Skeletal muscle cell (primary cell): Measurements from ENCODE around the gene PCA3.

Source experiments
- DNase-seq: peaks from one replicate; pipeline ENCODE4 v3.0.0-alpha.2; 2010; ENCODE audit warnings: low read depth
- H3K4me3 ChIP-seq: 2 replicates; pipeline ENCODE4 v1.5.1; 2011; ENCODE audit warnings: low read depth, mild to moderate bottlenecking, control low read depth, low read length, moderate library complexity

The PCA3 gene

DNA sequence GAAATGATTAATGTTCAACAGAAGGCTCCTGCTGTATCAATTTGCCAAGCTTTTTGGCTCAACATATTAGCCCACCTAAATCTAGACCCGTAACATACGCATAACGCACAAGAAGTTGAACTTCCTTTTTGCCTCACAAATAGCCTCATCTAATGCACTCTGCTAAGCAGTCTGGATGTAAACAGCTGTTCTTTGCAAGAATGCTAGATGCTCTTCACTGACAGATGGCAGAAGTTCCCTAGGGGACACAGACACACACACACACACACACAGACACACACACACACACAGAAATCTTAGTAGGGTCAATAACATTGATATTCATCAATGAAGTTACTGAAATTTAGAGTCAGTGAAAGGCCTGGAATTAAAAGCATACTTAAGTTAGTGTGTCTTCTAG is 13.2 kb upstream of the PCA3 start:
- DNase-seq = no peak
- no peak overlapping the region for H3K4me3 ChIP-seq

DNA sequence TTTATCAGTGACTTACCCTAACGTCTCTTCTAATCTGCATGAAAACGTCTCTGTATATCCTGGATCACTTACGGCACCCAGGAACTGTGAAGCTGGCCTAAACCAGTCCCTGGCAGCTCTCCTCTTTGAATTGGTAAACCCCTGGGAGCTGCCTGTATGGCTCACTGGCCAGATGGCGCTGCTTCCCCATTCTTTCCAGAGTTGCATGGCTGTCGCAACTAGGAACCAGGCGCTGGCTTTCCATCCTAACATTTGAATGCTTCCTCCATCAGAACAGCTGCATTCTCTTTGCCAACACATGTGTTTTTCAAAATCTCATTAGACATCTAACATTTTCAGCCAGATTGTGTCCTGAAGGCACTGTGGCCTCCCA is 8.0 kb upstream of the PCA3 start:
- DNase-seq = no peak
- no peak overlapping the region for H3K4me3 ChIP-seq

GRCh38 chr9:76756941-76757673 is 7.1 kb upstream of the PCA3 start:
- no peak overlapping the region for H3K4me3 ChIP-seq
- DNase-seq = no peak

GRCh38 chr9:76758476-76758875 is 5.8 kb upstream of the PCA3 start:
- no peak overlapping the region for H3K4me3 ChIP-seq
- DNase-seq = no peak

DNA sequence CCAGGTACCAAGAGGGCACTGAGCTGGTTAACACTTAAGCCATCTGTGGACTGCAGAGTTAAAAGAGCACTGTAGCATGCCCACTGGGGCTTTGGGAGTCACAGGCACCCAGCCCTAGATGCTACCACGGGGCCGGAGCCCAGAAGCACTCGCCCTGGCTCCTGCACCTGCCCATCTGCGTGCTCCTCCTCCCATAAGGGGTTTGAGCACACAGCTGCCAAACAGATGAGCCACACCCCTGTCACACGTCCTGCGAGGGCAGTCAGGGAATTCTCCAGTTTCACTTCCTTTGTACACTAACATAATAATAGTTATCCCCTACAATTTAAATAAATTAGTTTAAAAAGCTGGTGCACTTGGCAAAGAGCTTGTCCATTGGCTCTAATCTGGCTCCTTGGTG is 4.5 kb upstream of the PCA3 start:
- DNase-seq = no peak
- no peak overlapping the region for H3K4me3 ChIP-seq

DNA sequence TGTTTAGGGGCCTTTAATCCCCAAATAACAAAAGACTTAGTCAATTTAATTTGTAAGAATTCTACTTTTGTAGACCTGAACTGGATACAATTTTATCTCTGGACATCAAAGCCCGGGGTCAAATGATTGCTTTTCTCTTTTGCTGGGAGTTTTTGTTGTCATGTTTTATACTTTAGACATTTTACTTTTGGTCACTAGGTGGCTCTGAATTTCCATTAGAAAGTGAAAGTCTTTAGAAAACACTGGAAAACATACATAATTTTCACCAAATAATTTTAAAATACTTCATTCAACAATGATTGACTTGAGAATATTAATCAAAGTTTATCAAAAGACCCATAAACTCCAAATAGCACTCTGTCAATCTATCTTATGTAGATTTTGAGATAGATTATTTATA is 2.8 kb upstream of the PCA3 start:
- no peak overlapping the region for H3K4me3 ChIP-seq
- no peak for DNase-seq

- H3K4me3 ChIP-seq = no peak overlapping the region
- no peak for DNase-seq
Measured at GRCh38 chr9:76766126-76766525, 1.9 kb downstream of the PCA3 start.

- H3K4me3 ChIP-seq = no peak overlapping the region
- peak; percentile 16 for DNase-seq
Measured at GRCh38 chr9:76772686-76773445, 8.6 kb downstream of the PCA3 start.

GRCh38 chr9:76784881-76785280 is 20.6 kb downstream of the PCA3 start:
- H3K4me3 ChIP-seq = no peak overlapping the region
- DNase-seq = no peak

- H3K4me3 ChIP-seq = no peak overlapping the region
- no peak for DNase-seq
Measured at GRCh38 chr9:76785501-76785900, 21.3 kb downstream of the PCA3 start.

DNA sequence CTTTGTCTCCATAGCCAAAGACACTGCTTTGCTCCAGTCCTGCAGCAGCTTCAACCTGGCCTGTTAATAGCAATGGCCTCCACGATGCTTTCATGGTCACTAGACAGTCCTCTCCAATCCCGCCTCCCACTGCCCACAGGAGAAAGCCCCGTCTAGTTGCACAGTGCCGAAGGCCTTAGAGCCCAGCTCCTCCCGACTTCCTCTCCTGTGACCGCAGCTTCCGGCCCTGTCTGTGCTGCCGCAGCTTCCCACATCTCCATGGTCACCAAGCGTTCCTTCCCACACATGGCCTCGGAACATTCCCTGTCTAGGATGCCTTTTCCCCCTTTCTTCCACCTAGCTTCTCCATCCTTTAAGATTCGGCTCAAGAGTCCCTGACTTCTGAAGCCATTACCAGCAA is 23.4 kb downstream of the PCA3 start:
- no peak overlapping the region for H3K4me3 ChIP-seq
- DNase-seq = no peak

- no peak overlapping the region for H3K4me3 ChIP-seq
- DNase-seq = no peak
Measured at GRCh38 chr9:76789840-76790239, 25.6 kb downstream of the PCA3 start.

DNA sequence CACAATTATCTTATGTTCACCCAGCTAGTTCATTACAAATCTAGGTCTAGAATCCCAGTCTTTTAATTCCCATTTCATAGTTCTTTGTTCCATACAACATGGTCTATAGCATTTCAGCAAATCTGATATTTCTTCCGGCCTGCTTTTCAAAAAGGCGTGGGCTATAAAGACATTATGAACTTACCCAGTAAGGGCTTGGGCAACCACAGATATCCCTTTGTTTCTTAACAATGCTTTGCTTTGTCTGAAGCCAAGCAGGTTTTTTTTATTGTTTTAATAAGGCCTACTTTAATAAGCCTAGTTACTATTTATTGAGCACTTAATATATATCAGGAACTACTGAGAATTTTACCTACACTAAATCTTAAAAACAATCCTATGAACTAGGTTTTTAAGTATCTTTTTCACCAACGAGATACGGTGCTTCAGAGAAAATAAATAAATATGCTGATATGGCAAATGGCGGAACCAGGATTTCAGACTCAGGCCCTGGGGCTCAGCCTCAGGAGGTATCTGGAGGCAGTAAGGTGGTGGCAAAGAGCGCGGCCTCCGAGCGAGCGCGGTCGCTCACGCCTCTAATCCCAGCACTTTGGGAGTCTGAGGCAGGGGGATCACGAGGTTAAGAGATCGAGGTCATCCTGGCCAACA is 29.7 kb downstream of the PCA3 start:
- H3K4me3 ChIP-seq = no peak overlapping the region
- DNase-seq = no peak

GRCh38 chr9:76796296-76796695 is 32.1 kb downstream of the PCA3 start:
- H3K4me3 ChIP-seq = no peak overlapping the region
- DNase-seq = no peak

- no peak overlapping the region for H3K4me3 ChIP-seq
- no peak for DNase-seq
Measured at GRCh38 chr9:76798527-76798926, 34.3 kb downstream of the PCA3 start.

- H3K4me3 ChIP-seq = no peak overlapping the region
- no peak for DNase-seq
Measured at GRCh38 chr9:76799473-76799872, 35.2 kb downstream of the PCA3 start.

DNA sequence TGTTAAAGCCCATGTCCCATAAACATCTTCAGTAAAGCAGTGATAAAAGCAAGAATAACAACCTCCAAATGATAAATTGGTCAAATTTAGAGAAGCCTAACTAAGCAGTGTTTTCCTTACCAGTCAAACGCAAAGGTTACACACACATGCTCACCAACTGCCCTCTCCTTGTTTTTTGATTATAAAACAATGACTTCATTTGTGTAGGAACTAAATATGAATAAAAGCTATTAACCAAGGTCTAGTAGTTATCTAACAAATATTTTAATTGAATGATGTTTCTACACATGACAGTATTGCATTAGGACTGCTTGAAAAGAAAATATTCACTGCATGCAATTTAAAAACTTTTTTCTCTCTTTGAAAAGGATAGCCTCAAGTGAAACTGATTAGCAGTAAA is 36.7 kb downstream of the PCA3 start:
- DNase-seq = no peak
- H3K4me3 ChIP-seq = no peak overlapping the region

GRCh38 chr9:76803083-76803482 is 38.8 kb downstream of the PCA3 start:
- DNase-seq = no peak
- H3K4me3 ChIP-seq = no peak overlapping the region

DNA sequence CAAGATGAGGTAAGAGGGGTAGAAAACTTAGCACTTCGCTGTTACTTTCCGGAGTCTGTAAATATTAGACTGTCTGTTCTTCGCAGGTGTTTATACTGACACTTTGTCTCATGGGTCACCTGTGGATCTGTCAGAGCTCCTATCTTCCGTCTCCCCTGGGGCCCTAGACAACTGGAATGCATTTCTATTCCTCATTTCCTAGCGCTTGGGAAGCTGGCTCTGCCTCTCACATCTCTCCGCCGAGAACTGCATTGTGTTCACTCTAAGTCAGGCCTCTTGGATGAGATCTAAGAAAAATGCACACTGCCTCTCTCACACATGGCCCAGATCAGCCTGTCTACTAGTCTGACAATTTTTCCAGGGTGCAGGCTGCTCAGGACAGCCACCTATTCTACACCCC is 39.5 kb downstream of the PCA3 start:
- H3K4me3 ChIP-seq = no peak overlapping the region
- no peak for DNase-seq

- no peak overlapping the region for H3K4me3 ChIP-seq
- DNase-seq = no peak
Measured at GRCh38 chr9:76808636-76809035, 44.4 kb downstream of the PCA3 start.
